ENCODE measurements around the gene TMEM150B. TPM values are rescaled to one million over a fixed set of nuclear protein-coding genes. Genes with fewer than 3 reads are reported as not detected.

Gene TMEM150B
- total and polyA plus RNA-seq, 9 of the 15 experiments (the other 6 are each of a cell fraction or from before 2014, with no cell fraction given) = 0.47 to 1.3 (median 0.74) TPM; not detected in 2

DNA sequence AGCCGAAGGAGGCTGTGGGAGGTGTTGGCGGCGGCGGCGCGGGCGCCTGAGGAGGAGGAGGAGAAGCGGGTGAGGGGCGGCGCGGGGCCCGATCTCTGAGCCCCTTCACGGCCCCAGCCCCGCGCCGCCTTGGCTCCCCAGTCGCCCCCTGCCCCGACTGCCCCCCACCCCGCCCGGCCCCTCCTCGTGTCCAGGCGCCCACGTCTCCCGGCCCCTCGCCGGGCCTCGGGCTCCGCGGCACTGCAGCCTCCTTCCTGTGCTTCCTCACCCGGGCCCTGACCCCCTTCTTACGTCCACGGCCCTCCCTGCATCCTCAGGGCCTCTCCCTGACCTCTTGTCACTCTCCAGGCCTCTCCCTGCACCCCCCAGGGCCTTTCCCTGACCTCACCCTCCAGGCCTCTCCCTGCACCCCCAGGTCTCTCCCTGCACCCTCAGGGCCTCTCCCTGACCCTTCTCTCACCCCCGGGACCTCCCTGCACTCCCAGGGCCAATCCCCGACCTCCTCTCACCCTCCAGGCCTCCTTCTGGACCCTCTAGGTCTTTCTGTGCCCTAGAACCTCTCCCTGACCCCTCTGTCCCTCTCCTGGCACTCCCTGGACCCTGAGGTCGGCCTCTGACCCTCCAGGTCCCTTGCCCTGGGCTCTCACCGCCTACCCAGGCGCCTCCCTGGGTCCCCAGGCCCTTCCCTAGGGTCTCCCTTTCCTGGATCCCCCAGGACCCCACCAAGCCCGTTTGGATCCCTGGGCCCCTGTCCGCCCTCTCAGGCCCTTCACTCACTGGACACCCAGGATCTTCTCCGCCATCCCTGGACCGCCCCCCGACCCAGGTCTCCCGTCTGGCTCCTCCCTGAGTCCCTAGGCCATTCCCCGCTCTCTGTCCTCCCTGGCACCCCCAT, 15.0 kb upstream of the TMEM150B start (continued):
- TF ChIP-seq POLR2AphosphoS5 (IDR thresholded peaks at IDR 0.05; ENCODE audit: control insufficient read depth, insufficient read depth, low read depth, low read length) = peak; percentile 85
- peak; percentile 71; the same call in 1 of the 2 replicates for TF ChIP-seq ARID4B (CRISPR knock-in tag; IDR thresholded peaks at IDR 0.05)
- TF ChIP-seq ZNF41 (CRISPR knock-in tag; conservative IDR thresholded peaks at IDR 0.05) = no peak
- TF ChIP-seq SUPT5H (IDR thresholded peaks at IDR 0.05) = peak; percentile 76
- no peak for TF ChIP-seq RBM14 (IDR thresholded peaks at IDR 0.05; ENCODE audit: borderline replicate concordance, insufficient read depth, low read depth, low read length)
- TF ChIP-seq, protein P1, sequence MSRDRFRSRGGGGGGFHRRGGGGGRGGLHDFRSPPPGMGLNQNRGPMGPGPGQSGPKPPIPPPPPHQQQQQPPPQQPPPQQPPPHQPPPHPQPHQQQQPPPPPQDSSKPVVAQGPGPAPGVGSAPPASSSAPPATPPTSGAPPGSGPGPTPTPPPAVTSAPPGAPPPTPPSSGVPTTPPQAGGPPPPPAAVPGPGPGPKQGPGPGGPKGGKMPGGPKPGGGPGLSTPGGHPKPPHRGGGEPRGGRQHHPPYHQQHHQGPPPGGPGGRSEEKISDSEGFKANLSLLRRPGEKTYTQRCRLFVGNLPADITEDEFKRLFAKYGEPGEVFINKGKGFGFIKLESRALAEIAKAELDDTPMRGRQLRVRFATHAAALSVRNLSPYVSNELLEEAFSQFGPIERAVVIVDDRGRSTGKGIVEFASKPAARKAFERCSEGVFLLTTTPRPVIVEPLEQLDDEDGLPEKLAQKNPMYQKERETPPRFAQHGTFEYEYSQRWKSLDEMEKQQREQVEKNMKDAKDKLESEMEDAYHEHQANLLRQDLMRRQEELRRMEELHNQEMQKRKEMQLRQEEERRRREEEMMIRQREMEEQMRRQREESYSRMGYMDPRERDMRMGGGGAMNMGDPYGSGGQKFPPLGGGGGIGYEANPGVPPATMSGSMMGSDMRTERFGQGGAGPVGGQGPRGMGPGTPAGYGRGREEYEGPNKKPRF (IDR thresholded peaks at IDR 0.05; ENCODE audit: low read depth, low read length) = no peak
- TF ChIP-seq SAFB2 (IDR thresholded peaks at IDR 0.05; ENCODE audit: borderline replicate concordance, low read depth, low read length, severe bottlenecking) = no peak
- peak; percentile 77 for TF ChIP-seq POLR2A (conservative IDR thresholded peaks at IDR 0.05)
- peak; percentile 14; the same call in 1 of the 2 replicates for TF ChIP-seq TOE1 (IDR thresholded peaks at IDR 0.05; ENCODE audit: borderline replicate concordance)
- no peak for TF ChIP-seq TOE1 (CRISPR knock-in tag; IDR thresholded peaks at IDR 0.05; ENCODE audit: borderline replicate concordance, low read depth)
- 0 out of 2 replicates have a peak, but pooled peaks have one; percentile 29 for TF ChIP-seq NKRF (IDR thresholded peaks at IDR 0.05; ENCODE audit: borderline replicate concordance)

All from K562 (cell line).